ENCODE measurements around the gene OPTC.

DNA sequence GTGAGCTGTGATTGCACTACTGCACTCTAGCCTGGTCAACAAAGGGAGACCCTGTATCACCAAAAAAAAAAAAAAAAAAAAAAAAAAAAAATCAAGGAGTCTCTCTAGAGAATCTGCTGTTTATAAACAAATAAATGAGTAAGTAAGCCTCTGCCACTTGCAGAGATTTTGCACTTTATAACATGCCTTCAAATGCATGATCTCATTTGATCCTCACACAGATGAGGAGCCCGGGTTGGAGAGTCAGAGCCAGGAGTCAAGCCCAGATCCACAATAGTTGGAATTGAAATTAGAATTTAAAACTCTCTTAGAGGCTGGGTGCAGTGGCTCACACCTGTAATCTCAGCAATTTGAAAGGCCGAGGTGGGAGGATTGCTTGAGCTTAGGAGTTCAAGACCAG lies 14.3 kb upstream of the OPTC start:
- TF ChIP-seq HOXA7 (CRISPR knock-in tag; IDR thresholded peaks at IDR 0.05), result no peak
- TF ChIP-seq NR2F6 (IDR thresholded peaks at IDR 0.05), result no peak
- no peak for TF ChIP-seq NR2F6 (CRISPR knock-in tag; IDR thresholded peaks at IDR 0.05)
- TF ChIP-seq HMGA1 (CRISPR knock-in tag; conservative IDR thresholded peaks at IDR 0.05), result no peak
- TF ChIP-seq PHF20 (CRISPR knock-in tag; IDR thresholded peaks at IDR 0.05), result no peak
- TF ChIP-seq, protein P1, sequence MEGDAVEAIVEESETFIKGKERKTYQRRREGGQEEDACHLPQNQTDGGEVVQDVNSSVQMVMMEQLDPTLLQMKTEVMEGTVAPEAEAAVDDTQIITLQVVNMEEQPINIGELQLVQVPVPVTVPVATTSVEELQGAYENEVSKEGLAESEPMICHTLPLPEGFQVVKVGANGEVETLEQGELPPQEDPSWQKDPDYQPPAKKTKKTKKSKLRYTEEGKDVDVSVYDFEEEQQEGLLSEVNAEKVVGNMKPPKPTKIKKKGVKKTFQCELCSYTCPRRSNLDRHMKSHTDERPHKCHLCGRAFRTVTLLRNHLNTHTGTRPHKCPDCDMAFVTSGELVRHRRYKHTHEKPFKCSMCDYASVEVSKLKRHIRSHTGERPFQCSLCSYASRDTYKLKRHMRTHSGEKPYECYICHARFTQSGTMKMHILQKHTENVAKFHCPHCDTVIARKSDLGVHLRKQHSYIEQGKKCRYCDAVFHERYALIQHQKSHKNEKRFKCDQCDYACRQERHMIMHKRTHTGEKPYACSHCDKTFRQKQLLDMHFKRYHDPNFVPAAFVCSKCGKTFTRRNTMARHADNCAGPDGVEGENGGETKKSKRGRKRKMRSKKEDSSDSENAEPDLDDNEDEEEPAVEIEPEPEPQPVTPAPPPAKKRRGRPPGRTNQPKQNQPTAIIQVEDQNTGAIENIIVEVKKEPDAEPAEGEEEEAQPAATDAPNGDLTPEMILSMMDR (CRISPR knock-in tag; IDR thresholded peaks at IDR 0.05), result no peak
- TF ChIP-seq SSRP1 (CRISPR knock-in tag; IDR thresholded peaks at IDR 0.05), result no peak
- no peak for TF ChIP-seq CBX1 (IDR thresholded peaks at IDR 0.05; ENCODE audit: low read depth)
- TF ChIP-seq ATF1 (CRISPR knock-in tag; IDR thresholded peaks at IDR 0.05), result no peak
- TF ChIP-seq, protein P2, sequence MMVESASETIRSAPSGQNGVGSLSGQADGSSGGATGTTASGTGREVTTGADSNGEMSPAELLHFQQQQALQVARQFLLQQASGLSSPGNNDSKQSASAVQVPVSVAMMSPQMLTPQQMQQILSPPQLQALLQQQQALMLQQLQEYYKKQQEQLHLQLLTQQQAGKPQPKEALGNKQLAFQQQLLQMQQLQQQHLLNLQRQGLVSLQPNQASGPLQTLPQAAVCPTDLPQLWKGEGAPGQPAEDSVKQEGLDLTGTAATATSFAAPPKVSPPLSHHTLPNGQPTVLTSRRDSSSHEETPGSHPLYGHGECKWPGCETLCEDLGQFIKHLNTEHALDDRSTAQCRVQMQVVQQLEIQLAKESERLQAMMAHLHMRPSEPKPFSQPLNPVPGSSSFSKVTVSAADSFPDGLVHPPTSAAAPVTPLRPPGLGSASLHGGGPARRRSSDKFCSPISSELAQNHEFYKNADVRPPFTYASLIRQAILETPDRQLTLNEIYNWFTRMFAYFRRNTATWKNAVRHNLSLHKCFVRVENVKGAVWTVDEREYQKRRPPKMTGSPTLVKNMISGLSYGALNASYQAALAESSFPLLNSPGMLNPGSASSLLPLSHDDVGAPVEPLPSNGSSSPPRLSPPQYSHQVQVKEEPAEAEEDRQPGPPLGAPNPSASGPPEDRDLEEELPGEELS (CRISPR knock-in tag; IDR thresholded peaks at IDR 0.05), result no peak

Measured in HepG2 (cell line).